ENCODE data around the gene ACER2. TPM values are rescaled to one million over a fixed set of nuclear protein-coding genes. Genes with fewer than 3 reads are reported as not detected.

ACER2 gene
- total and polyA plus RNA-seq, 2 donors = 0.71 to 2.0 TPM

- Histone ChIP-seq H3K9me3 (ENCODE audit: control insufficient read depth in 2 of 2, insufficient read depth in 1 of 2, low read length in 1 of 2) (peaks cover 1% of the 10 kb centered on the region in 2 donors), H3K4me1 (ENCODE audit: control insufficient read depth in 2 of 2, insufficient read depth in 2 of 2, low read length in 2 of 2) (peaks cover 5 to 12% of the 10 kb centered on the region in 2 donors), H3K27me3 (ENCODE audit: control insufficient read depth in 2 of 2, insufficient read depth in 1 of 2, low read length in 1 of 2) (no peaks in the 10 kb centered on the region), H3K27ac (ENCODE audit: low read depth in 1 of 2, low read length in 1 of 2) (no peak overlapping the region), H3K36me3 (ENCODE audit: control insufficient read depth in 2 of 2, insufficient read depth in 2 of 2, low read length in 1 of 2) (no peaks in the 10 kb centered on the region), H3K4me3 (ENCODE audit: low read length in 2 of 2) (no peak overlapping the region)
- 96% methylated on average over 3 of the region's 3 CpGs for WGBS
- no peak for DNase-seq (ENCODE audit: low read depth in 6 of 9, low spot score in 9 of 9)
Measured at GRCh38 chr9:19469271-19469670, 60.5 kb downstream of the ACER2 start.

GRCh38 chr9:19470567-19470966 is 61.8 kb downstream of the ACER2 start:
- peaks cover 0 to 7% of the 10 kb centered on the region in 2 donors for H3K4me1 ChIP-seq (ENCODE audit: control insufficient read depth in 2 of 2, insufficient read depth in 2 of 2, low read length in 2 of 2)
- H3K4me3 ChIP-seq (ENCODE audit: low read length in 2 of 2) = no peak overlapping the region
- no peaks in the 10 kb centered on the region for H3K27me3 ChIP-seq (ENCODE audit: control insufficient read depth in 2 of 2, insufficient read depth in 1 of 2, low read length in 1 of 2)
- DNase-seq (ENCODE audit: low read depth in 6 of 9, low spot score in 9 of 9) = no peak
- H3K27ac ChIP-seq (ENCODE audit: low read depth in 1 of 2, low read length in 1 of 2) = no peak overlapping the region
- H3K9me3 ChIP-seq (ENCODE audit: control insufficient read depth in 2 of 2, insufficient read depth in 1 of 2, low read length in 1 of 2) = peaks cover 0 to under 1% of the 10 kb centered on the region in 2 donors
- WGBS = 92% methylated on average over 5 of the region's 5 CpGs
- H3K36me3 ChIP-seq (ENCODE audit: control insufficient read depth in 2 of 2, insufficient read depth in 2 of 2, low read length in 1 of 2) = no peaks in the 10 kb centered on the region

DNA sequence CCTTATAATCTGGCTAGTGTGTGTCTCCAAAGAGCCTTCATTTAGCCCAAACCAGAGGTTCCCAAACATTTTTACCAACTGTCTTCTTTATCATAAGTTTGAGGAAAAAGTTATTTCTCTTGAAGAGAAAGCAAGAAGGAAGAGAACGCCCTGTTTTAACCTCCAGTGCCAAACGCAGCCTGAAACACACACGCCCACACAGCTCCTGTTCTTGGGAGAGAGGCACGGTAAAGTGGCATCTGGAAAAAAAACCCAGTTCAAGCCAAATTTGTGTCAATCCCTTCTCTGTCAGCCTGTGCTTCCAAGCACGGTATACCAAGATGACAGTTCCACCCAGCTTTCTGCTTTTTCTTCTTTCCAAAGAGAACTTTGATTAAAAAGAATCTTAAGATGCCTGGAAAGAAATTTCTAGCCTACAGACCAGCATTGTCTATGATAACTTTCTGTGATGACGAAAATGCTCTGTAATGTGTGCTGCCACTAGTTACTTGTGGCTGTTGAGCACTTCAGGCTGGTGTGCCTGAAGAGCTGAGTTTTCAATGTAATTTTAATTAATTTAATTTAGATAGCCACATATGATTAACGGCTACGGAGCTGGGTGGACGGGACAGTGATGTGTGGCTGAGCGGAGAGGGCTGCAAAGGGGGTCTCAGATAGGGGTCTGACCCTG is 62.3 kb downstream of the ACER2 start:
- no peak for DNase-seq (ENCODE audit: low read depth in 6 of 9, low spot score in 9 of 9)
- Histone ChIP-seq H3K4me1 (ENCODE audit: control insufficient read depth in 2 of 2, insufficient read depth in 2 of 2, low read length in 2 of 2) (peaks cover 0 to 7% of the 10 kb centered on the region in 2 donors), H3K27me3 (ENCODE audit: control insufficient read depth in 2 of 2, insufficient read depth in 1 of 2, low read length in 1 of 2) (no peaks in the 10 kb centered on the region), H3K27ac (ENCODE audit: low read depth in 1 of 2, low read length in 1 of 2) (no peak overlapping the region), H3K9me3 (ENCODE audit: control insufficient read depth in 2 of 2, insufficient read depth in 1 of 2, low read length in 1 of 2) (no peaks in the 10 kb centered on the region), H3K36me3 (ENCODE audit: control insufficient read depth in 2 of 2, insufficient read depth in 2 of 2, low read length in 1 of 2) (no peaks in the 10 kb centered on the region), H3K4me3 (ENCODE audit: low read length in 2 of 2) (no peak overlapping the region)
- WGBS = 90% methylated on average over 10 of the region's 10 CpGs

- H3K9me3 ChIP-seq (ENCODE audit: control insufficient read depth in 2 of 2, insufficient read depth in 1 of 2, low read length in 1 of 2) = no peaks in the 10 kb centered on the region
- no peak overlapping the region for H3K4me3 ChIP-seq (ENCODE audit: low read length in 2 of 2)
- WGBS = 18% methylated on average over 18 of the region's 18 CpGs
- DNase-seq (ENCODE audit: low read depth in 6 of 9, low spot score in 9 of 9) = peak in 2 of 9 donors; percentile 28 to 36
- no peaks in the 10 kb centered on the region for H3K36me3 ChIP-seq (ENCODE audit: control insufficient read depth in 2 of 2, insufficient read depth in 2 of 2, low read length in 1 of 2)
- no peak overlapping the region for H3K27ac ChIP-seq (ENCODE audit: low read depth in 1 of 2, low read length in 1 of 2)
- H3K27me3 ChIP-seq (ENCODE audit: control insufficient read depth in 2 of 2, insufficient read depth in 1 of 2, low read length in 1 of 2) = no peaks in the 10 kb centered on the region
- peaks cover 0 to 7% of the 10 kb centered on the region in 2 donors for H3K4me1 ChIP-seq (ENCODE audit: control insufficient read depth in 2 of 2, insufficient read depth in 2 of 2, low read length in 2 of 2)
Measured at GRCh38 chr9:19471737-19472648, 63.2 kb downstream of the ACER2 start.

- H3K9me3 ChIP-seq (ENCODE audit: control insufficient read depth in 2 of 2, insufficient read depth in 1 of 2, low read length in 1 of 2) = no peaks in the 10 kb centered on the region
- no peaks in the 10 kb centered on the region for H3K36me3 ChIP-seq (ENCODE audit: control insufficient read depth in 2 of 2, insufficient read depth in 2 of 2, low read length in 1 of 2)
- H3K27me3 ChIP-seq (ENCODE audit: control insufficient read depth in 2 of 2, insufficient read depth in 1 of 2, low read length in 1 of 2) = no peaks in the 10 kb centered on the region
- H3K4me3 ChIP-seq (ENCODE audit: low read length in 2 of 2) = no peak overlapping the region
- peaks cover 0 to 7% of the 10 kb centered on the region in 2 donors for H3K4me1 ChIP-seq (ENCODE audit: control insufficient read depth in 2 of 2, insufficient read depth in 2 of 2, low read length in 2 of 2)
- no peak for DNase-seq (ENCODE audit: low read depth in 6 of 9, low spot score in 9 of 9)
- no peak overlapping the region for H3K27ac ChIP-seq (ENCODE audit: low read depth in 1 of 2, low read length in 1 of 2)
Measured at GRCh38 chr9:19473605-19474004, 64.8 kb downstream of the ACER2 start.

DNA sequence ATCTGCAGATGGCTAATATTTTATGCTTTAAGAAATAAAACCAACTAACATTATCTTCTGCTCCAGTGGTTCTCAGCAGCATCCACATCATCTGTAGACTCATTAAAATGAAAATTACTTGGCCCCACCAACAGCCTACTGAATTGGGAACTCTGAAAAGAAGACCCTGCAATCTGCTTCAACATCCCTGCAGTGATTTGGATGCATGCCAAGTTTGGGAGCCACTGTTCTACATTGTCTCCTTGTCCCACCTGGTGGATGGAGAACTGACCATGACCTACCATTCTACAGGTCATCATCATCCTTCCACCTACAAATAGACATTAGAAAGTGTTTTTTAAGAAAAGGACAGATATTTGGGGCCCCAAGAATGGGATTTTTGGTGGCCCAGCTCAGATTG is 71.1 kb downstream of the ACER2 start:
- H3K9me3 ChIP-seq (ENCODE audit: control insufficient read depth in 2 of 2, insufficient read depth in 1 of 2, low read length in 1 of 2) = no peaks in the 10 kb centered on the region
- no peak for DNase-seq (ENCODE audit: low read depth in 6 of 9, low spot score in 9 of 9)
- H3K4me3 ChIP-seq (ENCODE audit: low read length in 2 of 2) = no peak overlapping the region
- no peaks in the 10 kb centered on the region for H3K27me3 ChIP-seq (ENCODE audit: control insufficient read depth in 2 of 2, insufficient read depth in 1 of 2, low read length in 1 of 2)
- no peaks in the 10 kb centered on the region for H3K4me1 ChIP-seq (ENCODE audit: control insufficient read depth in 2 of 2, insufficient read depth in 2 of 2, low read length in 2 of 2)
- H3K36me3 ChIP-seq (ENCODE audit: control insufficient read depth in 2 of 2, insufficient read depth in 2 of 2, low read length in 1 of 2) = no peaks in the 10 kb centered on the region
- no peak overlapping the region for H3K27ac ChIP-seq (ENCODE audit: low read depth in 1 of 2, low read length in 1 of 2)

- Histone ChIP-seq H3K9me3 (ENCODE audit: control insufficient read depth in 2 of 2, insufficient read depth in 1 of 2, low read length in 1 of 2) (no peaks in the 10 kb centered on the region), H3K27ac (ENCODE audit: low read depth in 1 of 2, low read length in 1 of 2) (no peak overlapping the region), H3K27me3 (ENCODE audit: control insufficient read depth in 2 of 2, insufficient read depth in 1 of 2, low read length in 1 of 2) (no peaks in the 10 kb centered on the region), H3K4me3 (ENCODE audit: low read length in 2 of 2) (no peak overlapping the region), H3K36me3 (ENCODE audit: control insufficient read depth in 2 of 2, insufficient read depth in 2 of 2, low read length in 1 of 2) (no peaks in the 10 kb centered on the region), H3K4me1 (ENCODE audit: control insufficient read depth in 2 of 2, insufficient read depth in 2 of 2, low read length in 2 of 2) (no peaks in the 10 kb centered on the region)
- 97% methylated on average over 7 of the region's 7 CpGs for WGBS
- no peak for DNase-seq (ENCODE audit: low read depth in 6 of 9, low spot score in 9 of 9)
Measured at GRCh38 chr9:19480345-19480744, 71.5 kb downstream of the ACER2 start.

GRCh38 chr9:19481121-19481870 is 72.5 kb downstream of the ACER2 start:
- no peaks in the 10 kb centered on the region for H3K4me1 ChIP-seq (ENCODE audit: control insufficient read depth in 2 of 2, insufficient read depth in 2 of 2, low read length in 2 of 2)
- no peak overlapping the region for H3K27ac ChIP-seq (ENCODE audit: low read depth in 1 of 2, low read length in 1 of 2)
- WGBS = 95% methylated on average over 10 of the region's 10 CpGs
- H3K36me3 ChIP-seq (ENCODE audit: control insufficient read depth in 2 of 2, insufficient read depth in 2 of 2, low read length in 1 of 2) = no peaks in the 10 kb centered on the region
- H3K27me3 ChIP-seq (ENCODE audit: control insufficient read depth in 2 of 2, insufficient read depth in 1 of 2, low read length in 1 of 2) = no peaks in the 10 kb centered on the region
- H3K4me3 ChIP-seq (ENCODE audit: low read length in 2 of 2) = no peak overlapping the region
- DNase-seq (ENCODE audit: low read depth in 6 of 9, low spot score in 9 of 9) = no peak
- no peaks in the 10 kb centered on the region for H3K9me3 ChIP-seq (ENCODE audit: control insufficient read depth in 2 of 2, insufficient read depth in 1 of 2, low read length in 1 of 2)

DNA sequence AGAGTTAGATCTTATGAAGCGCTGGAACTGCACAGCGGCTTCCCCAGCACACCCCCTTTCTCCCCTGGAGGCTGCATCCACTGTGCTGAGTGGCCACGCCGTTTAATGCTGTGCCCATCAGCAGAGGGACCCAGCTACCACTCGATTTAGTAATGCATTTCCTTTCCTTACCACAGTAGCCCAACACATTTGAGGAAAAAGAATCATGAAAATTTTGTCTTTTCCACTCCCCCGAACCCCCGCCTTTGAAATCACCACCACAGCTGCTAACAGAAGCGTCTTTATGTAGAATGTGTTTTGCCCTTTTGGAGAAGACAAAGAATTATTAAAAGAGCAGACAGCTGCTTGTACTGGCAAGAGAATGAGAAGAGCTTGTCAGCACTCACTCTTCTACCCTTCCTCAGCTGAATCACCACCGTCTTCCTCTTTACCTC is 73.2 kb downstream of the ACER2 start:
- Histone ChIP-seq H3K27me3 (ENCODE audit: control insufficient read depth in 2 of 2, insufficient read depth in 1 of 2, low read length in 1 of 2) (no peaks in the 10 kb centered on the region), H3K4me1 (ENCODE audit: control insufficient read depth in 2 of 2, insufficient read depth in 2 of 2, low read length in 2 of 2) (no peaks in the 10 kb centered on the region), H3K27ac (ENCODE audit: low read depth in 1 of 2, low read length in 1 of 2) (no peak overlapping the region), H3K36me3 (ENCODE audit: control insufficient read depth in 2 of 2, insufficient read depth in 2 of 2, low read length in 1 of 2) (no peaks in the 10 kb centered on the region), H3K4me3 (ENCODE audit: low read length in 2 of 2) (no peak overlapping the region), H3K9me3 (ENCODE audit: control insufficient read depth in 2 of 2, insufficient read depth in 1 of 2, low read length in 1 of 2) (no peaks in the 10 kb centered on the region)
- 81% methylated on average over 9 of the region's 9 CpGs for WGBS
- no peak for DNase-seq (ENCODE audit: low read depth in 6 of 9, low spot score in 9 of 9)

Measured in thymus (tissue), 11 donors.